ENCODE data around the gene IL3.

Gene IL3

GRCh38 chr5:132057498-132058255, 2.8 kb upstream of the IL3 start:
- no peak for TF ChIP-seq CTCF (conservative IDR thresholded peaks at IDR 0.05; ENCODE audit: low read depth, low read length)
- DNase-seq (ENCODE audit: low read depth), result no peak
- H3K4me3 ChIP-seq (ENCODE audit: low read length), result no peak overlapping the region

- no peak for TF ChIP-seq CTCF (conservative IDR thresholded peaks at IDR 0.05; ENCODE audit: low read depth, low read length)
- no peak overlapping the region for H3K4me3 ChIP-seq (ENCODE audit: low read length)
- no peak for DNase-seq (ENCODE audit: low read depth)
These were observed 1.8 kb upstream of the IL3 start for GRCh38 chr5:132058646-132059042.

GRCh38 chr5:132059043-132059695, 1.3 kb upstream of the IL3 start:
- TF ChIP-seq CTCF (conservative IDR thresholded peaks at IDR 0.05; ENCODE audit: low read depth, low read length), result no peak
- H3K4me3 ChIP-seq (ENCODE audit: low read length), result no peak overlapping the region
- DNase-seq (ENCODE audit: low read depth), result no peak

- no peak for TF ChIP-seq CTCF (conservative IDR thresholded peaks at IDR 0.05; ENCODE audit: low read depth, low read length)
- DNase-seq (ENCODE audit: low read depth), result no peak
- H3K4me3 ChIP-seq (ENCODE audit: low read length), result no peak overlapping the region
These were observed 557 bp upstream of the IL3 start for GRCh38 chr5:132059696-132060500.

GRCh38 chr5:132063090-132063911, 2.8 kb downstream of the IL3 start:
- no peak overlapping the region for H3K4me3 ChIP-seq (ENCODE audit: low read length)
- no peak for DNase-seq (ENCODE audit: low read depth)
- TF ChIP-seq CTCF (conservative IDR thresholded peaks at IDR 0.05; ENCODE audit: low read depth, low read length), result peak; percentile 97

- no peak for DNase-seq (ENCODE audit: low read depth)
- no peak for TF ChIP-seq CTCF (conservative IDR thresholded peaks at IDR 0.05; ENCODE audit: low read depth, low read length)
- H3K4me3 ChIP-seq (ENCODE audit: low read length), result no peak overlapping the region
These were observed 3.7 kb downstream of the IL3 start for GRCh38 chr5:132064140-132064539.
